Measurements from ENCODE around the gene COL9A2. TPM values are rescaled to one million over a fixed set of nuclear protein-coding genes. Genes with fewer than 3 reads are reported as not detected.
A peak's percentile ranks its signal among the peaks of the same experiment; 100 is the strongest.

COL9A2 gene
- total and polyA plus RNA-seq, 2 donors (not counting 1 experiment from before 2014, with no cell fraction given): 14.8 to 30.6 TPM

GRCh38 chr1:40357625-40358024 is 40.5 kb upstream of the COL9A2 start:
- Histone ChIP-seq H4K20me1 (ENCODE audit: control insufficient read depth, insufficient read depth, low read length, poor library complexity, severe bottlenecking) (no peaks in the 10 kb centered on the region), H3K27me3 (replicated peaks in 1 of 4; ENCODE audit: control extremely low read depth in 1 of 4, control insufficient read depth in 3 of 4, insufficient read depth in 4 of 4, low read length in 3 of 4) (no peaks in the 10 kb centered on the region), H3K4me3 (ENCODE audit: control extremely low read depth in 1 of 5, extremely low read depth in 1 of 5, insufficient read depth in 1 of 5, low read depth in 2 of 5, low read length in 4 of 5) (no peak overlapping the region), H3K9me3 (ENCODE audit: control extremely low read depth in 1 of 3, control insufficient read depth in 2 of 3, insufficient read depth in 1 of 3, low read length in 2 of 3) (peaks cover 0 to 6% (median 4%) of the 10 kb centered on the region in 3 donors), H3K4me2 (replicated peaks; ENCODE audit: low read depth, low read length, poor library complexity, severe bottlenecking) (no peak overlapping the region), H3K27ac (ENCODE audit: low read length in 2 of 2) (no peak overlapping the region), H3K36me3 (replicated peaks in 1 of 2; ENCODE audit: control extremely low read depth in 1 of 2, control insufficient read depth in 1 of 2, extremely low read depth in 1 of 2, insufficient read depth in 2 of 2, low read length in 1 of 2) (no peaks in the 10 kb centered on the region), H2AFZ (ENCODE audit: insufficient read depth, low read depth, low read length, poor library complexity, severe bottlenecking) (no peak overlapping the region), H3K4me1 (ENCODE audit: control insufficient read depth in 2 of 2, insufficient read depth in 2 of 2, low read length in 2 of 2) (peaks cover 11% of the 10 kb centered on the region in 2 donors), H3K79me2 (ENCODE audit: control insufficient read depth, insufficient read depth, low read length) (peaks cover 38% of the 10 kb centered on the region), H3K9ac (ENCODE audit: low read length) (no peak overlapping the region)
- intact Hi-C loops (cut with micrococcal nuclease): no loop called here
- Mint-ChIP-seq H3K9me3 (ENCODE audit: insufficient read depth) (peaks cover 4% of the 10 kb centered on the region), H3K27ac (no peak overlapping the region), H3K27me3 (no peaks in the 10 kb centered on the region), H3K4me3 (no peak overlapping the region), H3K4me1 (peaks cover 25% of the 10 kb centered on the region)
- no peak for TF ChIP-seq CTCF (IDR thresholded peaks at IDR 0.05)
- TF ChIP-seq EZH2 (IDR thresholded peaks at IDR 0.05; ENCODE audit: borderline replicate concordance, insufficient read depth, low read depth, low read length, poor library complexity, severe bottlenecking): no peak
- CTCF ChIA-PET: interaction anchor here (0.7 to 1.5 kb wide), 3 partner anchors 14 to 198 kb away, joined by 3 to 5 read pairs (median 4); no protein-coding TSS in a partner anchor
- DNase-seq (no peak), ATAC-seq (ENCODE audit: low read depth) (no peak)
- POLR2A ChIA-PET: no interaction called here

GRCh38 chr1:40353082-40353481 is 36.0 kb upstream of the COL9A2 start:
- no peak for DNase-seq
- intact Hi-C loops (cut with micrococcal nuclease): no loop called here
- Histone ChIP-seq H3K9me3 (ENCODE audit: control extremely low read depth in 1 of 3, control insufficient read depth in 2 of 3, insufficient read depth in 1 of 3, low read length in 2 of 3) (peaks cover 0 to 4% (median 0%) of the 10 kb centered on the region in 3 donors), H3K27ac (ENCODE audit: low read length in 2 of 2) (peak overlapping the region in 1 of 2 donors; percentile 57), H4K20me1 (ENCODE audit: control insufficient read depth, insufficient read depth, low read length, poor library complexity, severe bottlenecking) (no peaks in the 10 kb centered on the region), H3K4me1 (ENCODE audit: control insufficient read depth in 2 of 2, insufficient read depth in 2 of 2, low read length in 2 of 2) (peaks cover 37 to 41% of the 10 kb centered on the region in 2 donors), H3K79me2 (ENCODE audit: control insufficient read depth, insufficient read depth, low read length) (peaks cover 31% of the 10 kb centered on the region), H2AFZ (ENCODE audit: insufficient read depth, low read depth, low read length, poor library complexity, severe bottlenecking) (no peak overlapping the region), H3K4me3 (ENCODE audit: control extremely low read depth in 1 of 5, extremely low read depth in 1 of 5, insufficient read depth in 1 of 5, low read depth in 2 of 5, low read length in 4 of 5) (no peak overlapping the region), H3K27me3 (replicated peaks in 1 of 4; ENCODE audit: control extremely low read depth in 1 of 4, control insufficient read depth in 3 of 4, insufficient read depth in 4 of 4, low read length in 3 of 4) (no peaks in the 10 kb centered on the region), H3K9ac (ENCODE audit: low read length) (no peak overlapping the region), H3K4me2 (replicated peaks; ENCODE audit: low read depth, low read length, poor library complexity, severe bottlenecking) (peak overlapping the region; percentile 52), H3K36me3 (replicated peaks in 1 of 2; ENCODE audit: control extremely low read depth in 1 of 2, control insufficient read depth in 1 of 2, extremely low read depth in 1 of 2, insufficient read depth in 2 of 2, low read length in 1 of 2) (no peaks in the 10 kb centered on the region)
- no CpG with 5 or more reads among the region's 3 CpGs for WGBS (ENCODE audit: insufficient coverage)
- Mint-ChIP-seq H3K4me3 (no peak overlapping the region), H3K27ac (peak overlapping the region; percentile 77), H3K9me3 (ENCODE audit: insufficient read depth) (no peaks in the 10 kb centered on the region), H3K4me1 (peaks cover 50% of the 10 kb centered on the region), H3K27me3 (no peaks in the 10 kb centered on the region)
- TF ChIP-seq EZH2 (IDR thresholded peaks at IDR 0.05; ENCODE audit: borderline replicate concordance, insufficient read depth, low read depth, low read length, poor library complexity, severe bottlenecking) (no peak), CTCF (IDR thresholded peaks at IDR 0.05) (no peak)
- CTCF ChIA-PET: interaction anchor here (0.9 to 3.0 kb wide), 7 partner anchors 8 to 209 kb away, joined by 3 to 24 read pairs (median 5); no protein-coding TSS in a partner anchor
- ATAC-seq (ENCODE audit: low read depth): no peak
- POLR2A ChIA-PET: no interaction called here
